K562 (cell line): Measurements from ENCODE around the gene SLC38A10. TPM values are rescaled to one million over a fixed set of nuclear protein-coding genes. Genes with fewer than 3 reads are reported as not detected.

Experiments used
- ARHGAP35 ChIP-seq: fragments of 450-650 bp; IDR thresholded peaks from 2 replicates; pipeline ENCODE4 v1.6.1; 2018; ENCODE audit not compliant: partially characterized antibody
- ARID3A ChIP-seq: IDR thresholded peaks from 2 replicates; pipeline ENCODE4 v1.6.1; 2012; ENCODE audit warnings: low read depth, low read length, improper control_type of control experiment, borderline replicate concordance
- ATF7 ChIP-seq: fragments of 450-650 bp; IDR thresholded peaks from 2 replicates; pipeline ENCODE4 v1.7.1; 2014; ENCODE audit warnings: mild to moderate bottlenecking, moderate library complexity
- CREB5 ChIP-seq: fragments of 250-450 bp; sonication (Bioruptor Pico); IDR thresholded peaks from 2 replicates; pipeline ENCODE4 v1.5.0; 2020; ENCODE audit warnings: mild to moderate bottlenecking
- FUS ChIP-seq: fragments of 200-400 bp; formaldehyde crosslinking; optimal IDR thresholded peaks from 2 replicates; pipeline ENCODE3; 2017; ENCODE audit warnings: low read depth, low read length
- GABPA ChIP-seq: fragments of 200-800 bp; sonication (Bioruptor generic); conservative IDR thresholded peaks from 2 replicates; pipeline ENCODE4 v1.6.1; 2016; ENCODE audit warnings: low read depth, missing genetic modification characterization, missing compliant biosample characterization
- KAT2B ChIP-seq: IDR thresholded peaks from one replicate; pipeline ENCODE4 v1.6.1; 2012; ENCODE audit warnings: low read depth, mild to moderate bottlenecking, control low read depth, inconsistent platforms, low read length, moderate library complexity
- L3MBTL2 ChIP-seq: fragments of 450-650 bp; IDR thresholded peaks from 2 replicates; pipeline ENCODE4 v1.6.1; 2016; ENCODE audit warnings: mild to moderate bottlenecking, moderate library complexity
- MAFG ChIP-seq: fragments of 450-650 bp; conservative IDR thresholded peaks from 2 replicates; pipeline ENCODE4 v1.6.1; 2016; ENCODE audit warnings: missing genetic modification characterization, missing compliant biosample characterization
- MEF2D ChIP-seq: conservative IDR thresholded peaks from 2 replicates; pipeline ENCODE4 v1.6.1; 2016; ENCODE audit warnings: low read depth, missing genetic modification characterization, missing compliant biosample characterization
- NUFIP1 ChIP-seq: fragments of 450-650 bp; IDR thresholded peaks from 2 replicates; pipeline ENCODE4 v1.6.1; 2018; ENCODE audit not compliant: partially characterized antibody
- RUNX1 ChIP-seq: sonication (generic); IDR thresholded peaks from 2 replicates; pipeline ENCODE4 v1.6.1; 2016; ENCODE audit warnings: antibody characterized with exemption, low read depth
- SAFB ChIP-seq: fragments of 200-400 bp; formaldehyde crosslinking; IDR thresholded peaks from 2 replicates; pipeline ENCODE4 v1.6.1; 2017; ENCODE audit warnings: low read depth, low read length, borderline replicate concordance
- SIN3A ChIP-seq, 2 experiments: fragments of 150-350 bp in 1 of 2; IDR thresholded peaks; 2 replicates each; pipeline ENCODE4 v1.6.1; 2011 to 2016; ENCODE audit warnings: borderline replicate concordance in 2 of 2, low read depth in 2 of 2, low read length in 2 of 2, mild to moderate bottlenecking in 2 of 2, moderate library complexity in 2 of 2; ENCODE audit not compliant: control insufficient read depth in 1 of 2
- SUPT5H ChIP-seq: fragments of 450-650 bp; IDR thresholded peaks from 2 replicates; pipeline ENCODE4 v1.6.1; 2016
- THRA ChIP-seq: fragments of 450-650 bp; IDR thresholded peaks from 2 replicates; pipeline ENCODE4 v1.6.1; 2017; ENCODE audit warnings: mild to moderate bottlenecking, moderate library complexity
- ZFP30 ChIP-seq: fragments of 250-450 bp; sonication (Bioruptor Pico); IDR thresholded peaks from 2 replicates; pipeline ENCODE4 v1.8.0; 2022; ENCODE audit warnings: moderate library complexity, mild to moderate bottlenecking, inconsistent platforms, borderline replicate concordance
- ZNF766 ChIP-seq: fragments of 200-800 bp; sonication (Bioruptor generic); conservative IDR thresholded peaks from 2 replicates; pipeline ENCODE4 v1.6.1; 2016; ENCODE audit warnings: missing genetic modification characterization, missing compliant biosample characterization
- polyA plus RNA-seq, 8 experiments: library from polyadenylated mRNA; depleted of rRNA in 4 of 8; stranded (reverse) in 5 of 8; unstranded in 3 of 8; fragments of >200 nt; fragmentation: Nextera tagmentation in 2 of 8; fragmentation: Illumina TruSeq in 1 of 8; extraction: Ambion mirVana in 2 of 8; extraction: Trizol in 1 of 8; gene quantifications; 2 replicates each; pipeline versions ENCODE4 v1.2.1 to v1.2.3, GENCODE V29; 2011 to 2014; ENCODE audit warnings: inconsistent platforms in 1 of 8, missing spikeins in 1 of 8
- total RNA-seq, 7 experiments: library from RNA; depleted of rRNA in 6 of 7; stranded (reverse); fragments of >200 nt in 6 of 7; fragmentation: Illumina TruSeq in 2 of 7; extraction: Trizol in 2 of 7; gene quantifications; 2 replicates each; pipeline versions ENCODE4 v1.2.1 to v1.2.3, GENCODE V29; 2011 to 2021; ENCODE audit warnings: low replicate concordance in 1 of 7

Gene SLC38A10
- total and polyA plus RNA-seq, 9 of the 15 experiments (the other 6 are each of a cell fraction or from before 2014, with no cell fraction given): 0.45 to 54.2 (median 13.8) TPM

GRCh38 chr17:81285179-81285878, 9.8 kb downstream of the SLC38A10 start (continued):
- no peak for TF ChIP-seq CREB5 (CRISPR knock-in tag)
- TF ChIP-seq KAT2B: no peak
- peak; percentile 51 for TF ChIP-seq GABPA
- TF ChIP-seq SAFB: no peak
- TF ChIP-seq ZNF766 (CRISPR knock-in tag): peak; percentile 56; the same call in 1 of the 2 replicates
- no peak for TF ChIP-seq ARID3A
- peak; percentile 49; the same call in 1 of the 2 replicates for TF ChIP-seq ATF7
- no peak for TF ChIP-seq ARHGAP35
- TF ChIP-seq SIN3A (IDR thresholded peaks at IDR 0.05; ENCODE audit: borderline replicate concordance in 2 of 2, control insufficient read depth in 1 of 2, low read depth in 2 of 2, low read length in 2 of 2): peak in 1 of 2 experiments; percentile 49; a peak in 1 of 4 replicates
- TF ChIP-seq FUS: no peak
- TF ChIP-seq L3MBTL2: peak; percentile 90
- TF ChIP-seq THRA: no peak
- TF ChIP-seq ZFP30 (CRISPR knock-in tag): no peak
- TF ChIP-seq MAFG: peak; percentile 82
- TF ChIP-seq NUFIP1: peak; percentile 68
- TF ChIP-seq MEF2D (tag): 0 out of 2 replicates have a peak, but pooled peaks have one; percentile 22
- no peak for TF ChIP-seq RUNX1
- peak; percentile 43; the same call in 1 of the 2 replicates for TF ChIP-seq SUPT5H
